Heart left ventricle (tissue), 16 donors: Measurements from ENCODE around the gene LRRC8E. TPM values are rescaled to one million over a fixed set of nuclear protein-coding genes. Genes with fewer than 3 reads are reported as not detected.

Source experiments
- ATAC-seq, 4 donors: fragments of 200-7000 bp; cut with Tn5 transposase; one replicate each; pipeline ENCODE4 v1.9.1; 2020 to 2022; ENCODE audit warnings: moderate library complexity in 4 of 4, mild to moderate bottlenecking in 3 of 4, moderate number of reproducible peaks in 1 of 4
- DNase-seq, 5 donors: peaks; one replicate each; pipeline ENCODE4 v3.0.0-alpha.2; 2020
- H3K27ac ChIP-seq, 12 donors: fragments of 200-600 bp; sonication (generic) in 4 of 12; one replicate each; pipeline versions ENCODE4 v1.5.0 to v1.8.0; 2016 to 2022; ENCODE audit warnings: mild to moderate bottlenecking in 2 of 12
- H3K27me3 ChIP-seq, 9 donors: fragments of 200-600 bp; sonication (generic) in 2 of 9; one replicate each; pipeline versions ENCODE4 v1.5.1 to v1.8.0; 2016 to 2022; ENCODE audit warnings: mild to moderate bottlenecking in 3 of 9
- H3K36me3 ChIP-seq, 9 donors: fragments of 200-600 bp; sonication (generic) in 2 of 9; one replicate each; pipeline versions ENCODE4 v1.5.0 to v1.8.0; 2018 to 2022; ENCODE audit warnings: mild to moderate bottlenecking in 2 of 9
- H3K4me1 ChIP-seq, 12 donors: fragments of 200-600 bp; sonication (generic) in 4 of 12; one replicate each; pipeline versions ENCODE4 v1.5.0 to v1.8.0; 2016 to 2022; ENCODE audit warnings: mild to moderate bottlenecking in 3 of 12
- H3K4me3 ChIP-seq, 12 donors: fragments of 200-600 bp; sonication (generic) in 4 of 12; one replicate each; pipeline versions ENCODE4 v1.5.0 to v1.8.0; 2017 to 2022; ENCODE audit warnings: mild to moderate bottlenecking in 9 of 12, moderate library complexity in 4 of 12
- H3K9me3 ChIP-seq, 12 donors: fragments of 200-600 bp; sonication (generic) in 4 of 12; one replicate each; pipeline versions ENCODE4 v1.5.0 to v1.8.0; 2016 to 2022; ENCODE audit warnings: mild to moderate bottlenecking in 1 of 12
- POLR2A ChIP-seq, 2 donors: fragments of 450-650 bp; IDR thresholded peaks; one replicate each; pipeline ENCODE4 v1.6.1; 2017; ENCODE audit warnings: antibody characterized with exemption in 2 of 2, mild to moderate bottlenecking in 2 of 2, moderate library complexity in 2 of 2
- WGBS, 4 donors: extraction: QIAGEN DNeasy Blood & Tissue Kit in 2 of 4; methylation state at CpG; one replicate each; pipeline versions ENCODE4 v1.1.5 to v1.1.7; 2013 to 2018; 5-methylcytosine and 5-hydroxymethylcytosine counted together
- intact Hi-C, 10 donors: fragments of 100-400 bp; cut with DNase I; formaldehyde crosslinking; loops; one replicate each; pipeline versions ENCODE4 v1.11.1 to v1.14.2; 2022
- polyA plus RNA-seq, 2 donors: library from polyadenylated mRNA; stranded (reverse); fragments of 200-250 nt; gene quantifications; one replicate each; pipeline ENCODE4 v1.2.3, GENCODE V29; 2013
- total RNA-seq, 9 donors: library from RNA; depleted of rRNA in 2 of 9; stranded (reverse); fragments of >200 nt in 2 of 9; fragmentation: NEBNext Ultra II Directional in 3 of 9; extraction: Animal tissue kit (Norgen Biotek cat#: 25700) in 3 of 9; gene quantifications; one replicate each; pipeline versions ENCODE4 v1.1.0 to v1.2.4, GENCODE V29; 2016 to 2023
- TF ChIP-seq, protein P1 (sequence below), 12 donors: fragments of 200-600 bp; sonication (generic) in 4 of 12; IDR thresholded peaks; one replicate each; pipeline versions ENCODE4 v1.5.0 to v1.8.0; 2018 to 2022; ENCODE audit warnings: antibody characterized with exemption in 12 of 12, mild to moderate bottlenecking in 5 of 12
- donor health status: ischemic (EF 13 %, LVEDD 7.1; RV severe dilation, severe dysfunction).
- donor health status: healthy with polysubstance abuse.
- donor health status: DM: no; HTN: yes; CAD: no.
- donor health status: DM: no; HTN: no; CAD: no.
- donor health status: ischemic (EF 25% LVEDD 6.9; RV normal size, moderate dysfunction).
- donor health status: ischemic (EF 25% LVEDD 5.7; RV mildly dilated, moderate dysfunction).
- donor health status: healthy.
- donor health status: DM: yes; HTN: yes; CAD: no.
- donor health status: ischemic (EF 35%, LVEDD 5.7; RV mildly dilated, moderate dysfunction).
- donor health status: nonischemic (EF 11% LVEDD 7.7; RV severe dilation, severe dysfunction).
- donor health status: DM: yes; HTN: yes; CAD: no.
- donor health status: PGD.
- donor health status: ischemic (EF 29% LVEDD 5.4; RV normal size, mild dysfunction).
- donor health status: nonischemic (EF 23%, LVEDD 6.1; RV moderate dilation, normal function).

Gene LRRC8E
- total and polyA plus RNA-seq, 11 donors: 0.17 to 2.6 (median 1.00) TPM

GRCh38 chr19:7924651-7925170, 36.4 kb downstream of the LRRC8E start:
- peak in 2 of 5 donors; percentile 8 to 31 for DNase-seq
- Histone ChIP-seq H3K27me3 (no peaks in the 10 kb centered on the region), H3K9me3 (no peaks in the 10 kb centered on the region), H3K36me3 (peaks cover 0 to 28% (median 14%) of the 10 kb centered on the region in 9 donors), H3K27ac (peak overlapping the region in 1 of 12 donors; percentile 96), H3K4me3 (peak overlapping the region in 11 of 12 donors; percentile 20 to 70 (median 47)), H3K4me1 (peaks cover 8 to 64% (median 41%) of the 10 kb centered on the region in 12 donors)
- 33 to 41% (median 40%) methylated on average over 14 to 34 of the region's 34 CpGs for WGBS, 4 donors
- no peak for ATAC-seq
- intact Hi-C loops: loop anchor here in 7 of 10 donors (2.0 to 5.0 kb wide), 4 partner anchors 67 to 72 kb away; no protein-coding TSS in a partner anchor
- no peak for TF ChIP-seq POLR2A (IDR thresholded peaks at IDR 0.05)
- TF ChIP-seq, protein P1, sequence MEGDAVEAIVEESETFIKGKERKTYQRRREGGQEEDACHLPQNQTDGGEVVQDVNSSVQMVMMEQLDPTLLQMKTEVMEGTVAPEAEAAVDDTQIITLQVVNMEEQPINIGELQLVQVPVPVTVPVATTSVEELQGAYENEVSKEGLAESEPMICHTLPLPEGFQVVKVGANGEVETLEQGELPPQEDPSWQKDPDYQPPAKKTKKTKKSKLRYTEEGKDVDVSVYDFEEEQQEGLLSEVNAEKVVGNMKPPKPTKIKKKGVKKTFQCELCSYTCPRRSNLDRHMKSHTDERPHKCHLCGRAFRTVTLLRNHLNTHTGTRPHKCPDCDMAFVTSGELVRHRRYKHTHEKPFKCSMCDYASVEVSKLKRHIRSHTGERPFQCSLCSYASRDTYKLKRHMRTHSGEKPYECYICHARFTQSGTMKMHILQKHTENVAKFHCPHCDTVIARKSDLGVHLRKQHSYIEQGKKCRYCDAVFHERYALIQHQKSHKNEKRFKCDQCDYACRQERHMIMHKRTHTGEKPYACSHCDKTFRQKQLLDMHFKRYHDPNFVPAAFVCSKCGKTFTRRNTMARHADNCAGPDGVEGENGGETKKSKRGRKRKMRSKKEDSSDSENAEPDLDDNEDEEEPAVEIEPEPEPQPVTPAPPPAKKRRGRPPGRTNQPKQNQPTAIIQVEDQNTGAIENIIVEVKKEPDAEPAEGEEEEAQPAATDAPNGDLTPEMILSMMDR (IDR thresholded peaks at IDR 0.05): no peak

DNA sequence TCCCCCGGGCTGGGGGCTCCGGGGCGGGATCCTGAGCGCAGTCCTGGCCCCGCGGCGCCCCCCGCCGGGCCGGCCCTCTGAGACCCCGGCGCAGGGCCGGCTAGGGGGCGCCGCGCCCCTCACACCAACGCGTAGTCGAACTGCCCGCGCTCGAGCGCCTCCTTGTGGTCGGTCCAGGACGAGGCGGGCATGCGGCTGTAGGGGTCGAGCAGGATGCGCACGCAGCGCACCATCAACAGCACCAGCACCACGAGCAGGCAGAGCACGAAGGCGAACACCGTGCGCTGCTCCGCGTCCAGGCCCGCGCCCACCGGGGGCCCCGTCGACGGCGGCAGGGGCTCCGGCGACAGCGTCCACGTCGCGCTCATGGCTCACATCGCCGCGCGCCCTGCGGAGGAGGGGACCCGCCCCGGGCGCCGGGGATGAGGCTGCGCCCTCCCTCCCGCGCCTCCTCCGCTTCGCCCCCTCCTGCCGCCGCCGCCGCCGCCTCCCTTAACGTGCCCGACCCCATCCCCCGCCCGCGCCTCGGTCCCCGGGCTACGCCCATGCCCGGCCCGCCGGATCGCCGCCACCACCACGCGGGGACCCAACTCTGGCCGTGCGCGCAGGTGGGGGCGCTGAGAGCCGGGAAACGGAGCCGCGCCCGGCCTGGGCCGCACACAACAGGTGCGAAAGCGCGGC, 37.0 kb downstream of the LRRC8E start:
- no peaks in the 10 kb centered on the region for H3K9me3 ChIP-seq

GRCh38 chr19:7926021-7926726, 37.9 kb downstream of the LRRC8E start, which contains the start of gene CTXN1:
Gene CTXN1, minus strand, starts transcription at chr19:7926135. Its CDS starts 597 bp downstream, at chr19:7925538.
- peaks cover 0 to 40% (median 27%) of the 10 kb centered on the region in 9 donors for H3K36me3 ChIP-seq
- ATAC-seq (peak in 3 of 4 donors; percentile 16 to 53 (median 33)), DNase-seq (peak; percentile 66 to 86 (median 69))
- H3K27ac ChIP-seq: peak within 1 kb of the TSS in 2 of 12 donors; percentile 49 to 96
- H3K4me1 ChIP-seq: peaks cover 8 to 59% (median 35%) of the 10 kb centered on the region in 12 donors
- peak within 1 kb of the TSS; percentile 17 to 70 (median 46) for H3K4me3 ChIP-seq
- 12 to 54% (median 29%) methylated on average over 15 to 65 of the region's 65 CpGs for WGBS, 4 donors
- H3K9me3 ChIP-seq: no peaks in the 10 kb centered on the region
- intact Hi-C loops: loop anchor here in 1 of 10 donors (5.0 kb wide), 1 partner anchor 74 kb away; no protein-coding TSS in a partner anchor
- no peaks in the 10 kb centered on the region for H3K27me3 ChIP-seq
- no peak for TF ChIP-seq POLR2A (IDR thresholded peaks at IDR 0.05)
- TF ChIP-seq, protein P1 (IDR thresholded peaks at IDR 0.05): no peak

More for the DNA sequence above, 37.0 kb downstream of the LRRC8E start:
- Histone ChIP-seq H3K4me3 (peak overlapping the region; percentile 17 to 70 (median 45)), H3K4me1 (peaks cover 8 to 61% (median 38%) of the 10 kb centered on the region in 12 donors), H3K36me3 (peaks cover 0 to 31% (median 18%) of the 10 kb centered on the region in 9 donors), H3K27me3 (no peaks in the 10 kb centered on the region), H3K27ac (peak overlapping the region in 1 of 12 donors; percentile 96)
- intact Hi-C loops: loop anchor here in 3 of 10 donors (2.0 to 5.0 kb wide), 3 partner anchors 71 to 73 kb away; no protein-coding TSS in a partner anchor
- ATAC-seq (no peak), DNase-seq (peak in 3 of 5 donors; percentile 54 to 64 (median 63))
- WGBS, 4 donors: 0 to 2% (median 1%) methylated on average over 12 to 98 of the region's 98 CpGs
- no peak for TF ChIP-seq POLR2A (IDR thresholded peaks at IDR 0.05)
- TF ChIP-seq, protein P1 (IDR thresholded peaks at IDR 0.05): peak; percentile 69 to 90 (median 78)
